HepG2 (cell line): Measurements from ENCODE around the gene CCDC74B. TPM values are rescaled to one million over a fixed set of nuclear protein-coding genes. Genes with fewer than 3 reads are reported as not detected.
A peak's percentile ranks its signal among the peaks of the same experiment; 100 is the strongest.

Experiments used
- ARNTL ChIP-seq: sonication (generic); formaldehyde crosslinking; IDR thresholded peaks from 2 replicates; pipeline ENCODE4 v1.4.0; 2020; ENCODE audit warnings: mild to moderate bottlenecking, missing genetic modification reagents
- CHD4 ChIP-seq: fragments of 200-600 bp; sonication (generic); IDR thresholded peaks from 2 replicates; pipeline ENCODE4 v1.7.0; 2017; ENCODE audit warnings: mild to moderate bottlenecking, low read length, borderline replicate concordance
- GATA4 ChIP-seq: sonication (generic); IDR thresholded peaks from 2 replicates; pipeline ENCODE4 v1.6.1; 2016; ENCODE audit warnings: antibody characterized with exemption, low read depth, borderline replicate concordance
- GZF1 ChIP-seq: sonication (generic); formaldehyde crosslinking; IDR thresholded peaks from 2 replicates; pipeline ENCODE4 v1.5.1; 2020; ENCODE audit warnings: mild to moderate bottlenecking, missing genetic modification reagents
- HIVEP1 ChIP-seq: sonication (generic); formaldehyde crosslinking; IDR thresholded peaks from 2 replicates; pipeline ENCODE4 v1.4.0; 2020; ENCODE audit warnings: mild to moderate bottlenecking, missing genetic modification reagents
- JDP2 ChIP-seq: sonication (generic); formaldehyde crosslinking; IDR thresholded peaks from 2 replicates; pipeline ENCODE4 v1.8.1; 2022; ENCODE audit warnings: missing genetic modification reagents, borderline replicate concordance
- NCOA5 ChIP-seq: sonication (generic); formaldehyde crosslinking; IDR thresholded peaks from 2 replicates; pipeline ENCODE4 v1.4.0; 2020; ENCODE audit warnings: missing genetic modification reagents
- NCOR1 ChIP-seq: fragments of 200-600 bp; sonication (generic); IDR thresholded peaks from 2 replicates; pipeline ENCODE4 v1.7.0; 2017; ENCODE audit warnings: antibody characterized with exemption, low read length, borderline replicate concordance
- POLR2A ChIP-seq, 2 experiments: IDR thresholded peaks; 2 replicates each; pipeline ENCODE4 v1.6.1; 2011; ENCODE audit warnings: low read depth in 2 of 2, low read length in 2 of 2, mild to moderate bottlenecking in 1 of 2, moderate library complexity in 1 of 2; ENCODE audit not compliant: insufficient read depth in 1 of 2
- SMAD9 ChIP-seq: sonication (generic); formaldehyde crosslinking; IDR thresholded peaks from 2 replicates; pipeline ENCODE4 v1.5.1; 2020; ENCODE audit warnings: mild to moderate bottlenecking, missing genetic modification reagents
- SMYD3 ChIP-seq: sonication (generic); formaldehyde crosslinking; IDR thresholded peaks from 2 replicates; pipeline ENCODE4 v1.8.1; 2023; ENCODE audit warnings: mild to moderate bottlenecking, missing genetic modification reagents
- SP2 ChIP-seq: sonication (generic); formaldehyde crosslinking; IDR thresholded peaks from 2 replicates; pipeline ENCODE4 v1.5.1; 2020; ENCODE audit warnings: mild to moderate bottlenecking, missing genetic modification reagents
- TBL1XR1 ChIP-seq: fragments of 150-350 bp; IDR thresholded peaks from 2 replicates; pipeline ENCODE4 v1.6.1; 2014; ENCODE audit warnings: borderline replicate concordance, low read length; ENCODE audit not compliant: partially characterized antibody
- ZBTB7A ChIP-seq: sonication (generic); formaldehyde crosslinking; IDR thresholded peaks from 2 replicates; pipeline ENCODE4 v1.8.0; 2022; ENCODE audit warnings: mild to moderate bottlenecking, missing genetic modification reagents
- ZFX ChIP-seq: sonication (generic); formaldehyde crosslinking; IDR thresholded peaks from 2 replicates; pipeline ENCODE4 v1.4.0; 2020; ENCODE audit warnings: mild to moderate bottlenecking, low read depth, missing genetic modification reagents, moderate library complexity
- ZNF207 ChIP-seq: fragments of 450-650 bp; IDR thresholded peaks from 2 replicates; pipeline ENCODE4 v1.6.1; 2016; ENCODE audit warnings: antibody characterized with exemption, borderline replicate concordance
- ZNF260 ChIP-seq: sonication (generic); formaldehyde crosslinking; IDR thresholded peaks from 2 replicates; pipeline ENCODE4 v1.4.0; 2020; ENCODE audit warnings: missing genetic modification reagents, low read depth, mild to moderate bottlenecking, borderline replicate concordance
- ZNF264 ChIP-seq: sonication (generic); formaldehyde crosslinking; IDR thresholded peaks from 2 replicates; pipeline ENCODE4 v1.4.0; 2020; ENCODE audit warnings: missing genetic modification reagents
- ZNF44 ChIP-seq: sonication (generic); formaldehyde crosslinking; IDR thresholded peaks from 2 replicates; pipeline ENCODE4 v1.5.1; 2020; ENCODE audit warnings: mild to moderate bottlenecking, missing genetic modification reagents
- ZNF460 ChIP-seq: sonication (generic); formaldehyde crosslinking; IDR thresholded peaks from 2 replicates; pipeline ENCODE4 v1.5.1; 2020; ENCODE audit warnings: missing genetic modification reagents, mild to moderate bottlenecking, borderline replicate concordance
- ZNF510 ChIP-seq: sonication (generic); formaldehyde crosslinking; IDR thresholded peaks from 2 replicates; pipeline ENCODE4 v1.4.0; 2020; ENCODE audit warnings: low read depth, mild to moderate bottlenecking, missing genetic modification reagents
- ZNF747 ChIP-seq: sonication (generic); formaldehyde crosslinking; IDR thresholded peaks from 2 replicates; pipeline ENCODE4 v1.8.1; 2023; ENCODE audit warnings: missing genetic modification reagents, mild to moderate bottlenecking, borderline replicate concordance
- ZSCAN31 ChIP-seq: sonication (generic); formaldehyde crosslinking; IDR thresholded peaks from 2 replicates; pipeline ENCODE4 v1.5.0; 2020; ENCODE audit warnings: low read depth, mild to moderate bottlenecking, missing genetic modification reagents
- polyA plus RNA-seq, 8 experiments: library from polyadenylated mRNA; depleted of rRNA in 3 of 8; stranded (reverse) in 7 of 8; unstranded in 1 of 8; fragments of >200 nt; fragmentation: Illumina TruSeq in 4 of 8; extraction: Trizol in 4 of 8; gene quantifications; 2 replicates each; pipeline versions ENCODE4 v1.2.1 to v1.2.3, GENCODE V29; 2011 to 2016; ENCODE audit warnings: low read depth in 4 of 8, missing spikeins in 1 of 8, mixed read lengths in 1 of 8; ENCODE audit not compliant: insufficient read depth in 1 of 8
- total RNA-seq, 5 experiments: library from RNA; depleted of rRNA; stranded (reverse); fragments of >200 nt; fragmentation: Illumina TruSeq; extraction: Trizol; gene quantifications; 2 replicates each; pipeline ENCODE4 v1.2.3, GENCODE V29; 2016; ENCODE audit warnings: low read depth in 1 of 5
- TF ChIP-seq, protein P1 (sequence below): sonication (generic); formaldehyde crosslinking; IDR thresholded peaks from 2 replicates; pipeline ENCODE4 v1.8.1; 2023; ENCODE audit warnings: mild to moderate bottlenecking, missing genetic modification reagents, borderline replicate concordance
- TF ChIP-seq, protein P2 (sequence below): sonication (generic); formaldehyde crosslinking; conservative IDR thresholded peaks from 2 replicates; pipeline ENCODE4 v1.8.1; 2023; ENCODE audit warnings: missing genetic modification reagents
- TF ChIP-seq, protein P3 (sequence below): sonication (generic); formaldehyde crosslinking; IDR thresholded peaks from 2 replicates; pipeline ENCODE4 v1.8.1; 2023; ENCODE audit warnings: mild to moderate bottlenecking, missing genetic modification reagents
- TF ChIP-seq, protein P4 (sequence below): sonication (generic); formaldehyde crosslinking; IDR thresholded peaks from 2 replicates; pipeline ENCODE4 v1.4.0; 2020; ENCODE audit warnings: missing genetic modification reagents

CCDC74B gene
- total and polyA plus RNA-seq, 2 of the 13 experiments (the other 11 are each of a cell fraction or from before 2014, with no cell fraction given), result 0.07 to 0.11 TPM

DNA sequence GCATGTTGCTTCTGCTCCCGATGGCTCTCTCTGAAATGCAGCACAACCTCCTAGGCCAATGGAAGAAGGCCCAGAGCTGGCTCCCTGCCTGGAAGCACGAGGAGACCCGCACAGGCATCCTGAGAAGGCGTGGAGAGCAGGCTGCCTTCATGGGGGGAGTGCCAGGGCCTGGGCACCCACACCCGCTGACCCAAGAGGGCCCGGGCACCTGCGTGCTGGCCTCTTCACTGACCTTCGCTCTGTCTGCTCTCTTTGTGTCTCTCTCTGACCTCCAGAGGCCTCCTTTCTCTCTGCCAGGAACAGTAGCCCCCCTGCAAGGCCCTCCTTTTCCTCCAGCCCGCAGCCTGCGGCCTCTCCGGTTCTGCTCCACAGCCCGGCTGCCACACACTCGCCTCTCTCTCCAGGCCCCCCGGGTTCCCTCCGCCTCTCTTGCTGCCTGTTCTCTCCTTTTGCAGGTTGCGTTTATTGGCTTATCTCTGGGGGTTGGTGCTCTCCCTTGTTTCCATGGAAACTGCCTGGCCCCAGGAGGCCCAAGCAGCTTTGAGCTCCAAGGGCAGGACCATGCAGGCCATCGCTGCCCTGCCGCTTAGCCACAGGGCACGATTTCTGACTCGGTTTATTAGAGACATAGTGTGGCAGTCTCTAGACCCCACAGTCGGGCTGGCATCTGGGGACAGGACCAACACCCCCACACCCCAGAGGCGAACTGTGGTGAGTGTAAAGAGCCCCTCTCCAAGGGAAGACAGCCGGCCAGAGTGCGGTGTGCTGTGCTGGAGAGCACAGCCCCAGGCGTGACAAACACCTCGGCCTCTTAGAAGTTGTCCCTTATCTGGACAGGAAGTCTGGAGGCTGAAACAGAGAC, 38.8 kb upstream of the CCDC74B start (continued):
- TF ChIP-seq HIVEP1 (CRISPR knock-in tag) (no peak), ZSCAN31 (CRISPR knock-in tag) (no peak), SP2 (CRISPR knock-in tag) (no peak), ZNF460 (no peak), ZNF510 (CRISPR knock-in tag) (no peak), NCOR1 (no peak), GATA4 (no peak), ZNF747 (CRISPR knock-in tag) (no peak), POLR2A (IDR thresholded peaks at IDR 0.05; ENCODE audit: insufficient read depth in 1 of 2, low read depth in 2 of 2, low read length in 2 of 2) (no peak), TBL1XR1 (no peak), CHD4 (no peak), JDP2 (CRISPR knock-in tag) (no peak), SMAD9 (CRISPR knock-in tag) (no peak), ARNTL (no peak), GZF1 (0 out of 2 replicates have a peak, but pooled peaks have one; percentile 21), ZNF44 (CRISPR knock-in tag) (no peak), NCOA5 (CRISPR knock-in tag) (no peak), ZNF207 (no peak), SMYD3 (CRISPR knock-in tag) (no peak), ZFX (CRISPR knock-in tag) (no peak), ZNF260 (CRISPR knock-in tag) (no peak), ZBTB7A (CRISPR knock-in tag) (no peak), ZNF264 (CRISPR knock-in tag) (no peak)
- TF ChIP-seq, protein P1, sequence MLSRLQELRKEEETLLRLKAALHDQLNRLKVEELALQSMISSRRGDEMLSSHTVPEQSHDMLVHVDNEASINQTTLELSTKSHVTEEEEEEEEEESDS (CRISPR knock-in tag), result no peak
- TF ChIP-seq, protein P2, sequence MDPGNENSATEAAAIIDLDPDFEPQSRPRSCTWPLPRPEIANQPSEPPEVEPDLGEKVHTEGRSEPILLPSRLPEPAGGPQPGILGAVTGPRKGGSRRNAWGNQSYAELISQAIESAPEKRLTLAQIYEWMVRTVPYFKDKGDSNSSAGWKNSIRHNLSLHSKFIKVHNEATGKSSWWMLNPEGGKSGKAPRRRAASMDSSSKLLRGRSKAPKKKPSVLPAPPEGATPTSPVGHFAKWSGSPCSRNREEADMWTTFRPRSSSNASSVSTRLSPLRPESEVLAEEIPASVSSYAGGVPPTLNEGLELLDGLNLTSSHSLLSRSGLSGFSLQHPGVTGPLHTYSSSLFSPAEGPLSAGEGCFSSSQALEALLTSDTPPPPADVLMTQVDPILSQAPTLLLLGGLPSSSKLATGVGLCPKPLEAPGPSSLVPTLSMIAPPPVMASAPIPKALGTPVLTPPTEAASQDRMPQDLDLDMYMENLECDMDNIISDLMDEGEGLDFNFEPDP (CRISPR knock-in tag), result no peak
- TF ChIP-seq, protein P3, sequence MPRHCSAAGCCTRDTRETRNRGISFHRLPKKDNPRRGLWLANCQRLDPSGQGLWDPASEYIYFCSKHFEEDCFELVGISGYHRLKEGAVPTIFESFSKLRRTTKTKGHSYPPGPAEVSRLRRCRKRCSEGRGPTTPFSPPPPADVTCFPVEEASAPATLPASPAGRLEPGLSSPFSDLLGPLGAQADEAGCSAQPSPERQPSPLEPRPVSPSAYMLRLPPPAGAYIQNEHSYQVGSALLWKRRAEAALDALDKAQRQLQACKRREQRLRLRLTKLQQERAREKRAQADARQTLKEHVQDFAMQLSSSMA, result no peak
- TF ChIP-seq, protein P4, sequence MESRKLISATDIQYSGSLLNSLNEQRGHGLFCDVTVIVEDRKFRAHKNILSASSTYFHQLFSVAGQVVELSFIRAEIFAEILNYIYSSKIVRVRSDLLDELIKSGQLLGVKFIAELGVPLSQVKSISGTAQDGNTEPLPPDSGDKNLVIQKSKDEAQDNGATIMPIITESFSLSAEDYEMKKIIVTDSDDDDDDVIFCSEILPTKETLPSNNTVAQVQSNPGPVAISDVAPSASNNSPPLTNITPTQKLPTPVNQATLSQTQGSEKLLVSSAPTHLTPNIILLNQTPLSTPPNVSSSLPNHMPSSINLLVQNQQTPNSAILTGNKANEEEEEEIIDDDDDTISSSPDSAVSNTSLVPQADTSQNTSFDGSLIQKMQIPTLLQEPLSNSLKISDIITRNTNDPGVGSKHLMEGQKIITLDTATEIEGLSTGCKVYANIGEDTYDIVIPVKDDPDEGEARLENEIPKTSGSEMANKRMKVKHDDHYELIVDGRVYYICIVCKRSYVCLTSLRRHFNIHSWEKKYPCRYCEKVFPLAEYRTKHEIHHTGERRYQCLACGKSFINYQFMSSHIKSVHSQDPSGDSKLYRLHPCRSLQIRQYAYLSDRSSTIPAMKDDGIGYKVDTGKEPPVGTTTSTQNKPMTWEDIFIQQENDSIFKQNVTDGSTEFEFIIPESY (CRISPR knock-in tag), result no peak
